D341Med (cell line): ENCODE data around the gene NPM1.

Source experiments
- DNase-seq: peaks from one replicate; pipeline ENCODE4 v3.0.0; 2012; ENCODE audit warnings: low spot score

NPM1 gene

DNA sequence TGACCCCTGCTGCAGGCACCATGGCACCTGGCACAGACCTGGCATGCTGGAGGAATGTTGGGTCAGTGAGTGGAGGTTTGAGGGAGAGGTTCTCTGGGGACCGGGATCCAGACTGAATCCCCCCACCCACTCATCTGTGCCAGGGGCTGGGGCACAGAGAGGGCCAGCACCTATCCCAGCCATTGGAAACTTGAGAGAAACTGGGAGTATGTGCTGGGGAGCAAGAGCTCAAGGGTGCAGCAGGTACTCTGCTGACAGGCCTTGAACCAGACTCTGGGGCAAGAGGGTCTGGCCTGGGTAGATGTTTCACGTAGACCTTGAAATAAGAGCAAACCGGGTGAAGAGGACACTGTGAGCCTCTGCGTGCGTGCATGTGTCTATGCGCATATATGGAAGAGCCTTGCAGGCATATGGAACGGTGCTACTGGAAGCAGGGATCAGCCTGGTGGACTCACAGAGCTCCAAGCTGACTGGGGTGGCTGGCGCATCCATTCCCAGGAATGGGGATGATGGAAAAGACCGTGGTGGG lies 40.6 kb downstream of the NPM1 start:
- no peak for DNase-seq

GRCh38 chr5:171428809-171429542 lies 41.3 kb downstream of the NPM1 start:
- no peak for DNase-seq

DNA sequence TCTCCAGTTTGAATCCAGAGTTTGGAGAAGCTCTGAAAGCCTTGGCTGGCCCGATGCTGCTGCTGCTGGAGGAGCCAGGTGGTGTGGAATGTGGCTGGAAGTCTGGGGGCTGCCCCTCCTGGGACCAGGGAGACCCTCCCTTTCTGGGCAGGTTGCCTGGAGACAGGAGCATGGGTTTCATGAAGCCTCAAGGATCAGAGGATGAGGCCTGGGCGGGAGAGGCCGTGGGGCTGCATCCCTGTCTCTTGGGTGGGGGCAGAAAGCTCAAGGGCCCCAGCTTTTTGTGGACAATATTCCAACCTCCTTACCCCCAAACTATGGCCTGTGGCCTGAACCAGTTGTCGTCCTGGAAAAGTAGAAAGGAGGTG lies 41.9 kb downstream of the NPM1 start:
- DNase-seq = no peak

- no peak for DNase-seq
These were observed 43.7 kb downstream of the NPM1 start for GRCh38 chr5:171431251-171431777.

DNA sequence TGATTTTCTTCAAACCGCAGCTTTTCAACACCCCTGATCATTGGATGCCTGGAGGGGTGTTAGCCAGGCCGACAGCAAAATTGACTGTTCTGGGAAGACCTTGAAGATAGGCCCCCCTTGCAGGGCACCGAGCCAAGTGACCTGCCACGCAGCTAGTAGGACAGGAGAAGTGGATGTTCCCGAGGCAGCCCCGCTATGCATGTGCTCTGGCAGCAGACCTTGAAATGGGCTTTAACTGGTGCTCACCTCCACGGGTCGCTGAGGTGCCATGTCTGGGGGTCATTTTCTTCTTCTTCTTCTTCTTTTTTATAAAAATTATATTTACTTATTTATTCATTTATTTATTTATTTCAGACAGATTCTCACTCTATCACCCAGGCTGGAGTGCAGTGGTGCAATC lies 44.4 kb downstream of the NPM1 start:
- no peak for DNase-seq

DNA sequence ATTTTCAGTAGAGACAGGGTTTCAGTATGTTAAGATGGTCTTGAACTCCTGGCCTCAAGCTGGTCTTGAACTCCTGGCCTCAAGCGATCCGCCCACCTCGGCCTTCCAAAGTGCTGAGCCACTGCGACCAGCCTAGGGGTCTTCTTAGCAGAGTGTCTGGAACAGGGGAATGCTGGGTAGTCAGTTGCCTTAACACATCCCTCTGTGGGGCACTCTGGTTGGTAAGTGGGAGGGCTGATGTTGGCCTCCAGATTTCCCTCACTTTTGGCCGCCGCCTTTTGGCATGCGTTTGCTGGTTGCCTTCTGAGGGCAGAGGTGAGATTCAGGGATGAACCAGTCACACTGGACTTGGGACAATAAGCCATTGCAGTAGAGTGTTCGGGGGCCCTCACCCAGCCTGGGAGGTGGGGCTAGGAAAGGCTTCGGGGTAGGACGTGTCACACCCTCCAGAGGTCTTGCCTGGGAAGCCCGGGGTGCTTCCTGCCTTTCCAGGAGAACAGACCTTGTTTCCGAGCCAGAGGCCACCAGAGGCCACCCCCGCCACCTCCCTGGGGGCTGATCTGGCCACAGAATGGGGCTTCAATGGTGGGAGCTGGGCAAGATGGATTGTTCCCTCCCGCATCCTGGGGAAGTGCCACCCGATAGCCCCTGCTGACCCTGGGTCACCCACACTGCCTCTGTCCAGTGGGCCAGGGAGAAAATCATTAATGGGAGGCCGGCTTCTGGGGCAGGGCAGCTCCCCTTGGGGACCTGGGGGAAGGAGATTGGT lies 45.1 kb downstream of the NPM1 start:
- DNase-seq = no peak

- DNase-seq = no peak
These were observed 45.7 kb downstream of the NPM1 start for GRCh38 chr5:171433352-171433698.

DNA sequence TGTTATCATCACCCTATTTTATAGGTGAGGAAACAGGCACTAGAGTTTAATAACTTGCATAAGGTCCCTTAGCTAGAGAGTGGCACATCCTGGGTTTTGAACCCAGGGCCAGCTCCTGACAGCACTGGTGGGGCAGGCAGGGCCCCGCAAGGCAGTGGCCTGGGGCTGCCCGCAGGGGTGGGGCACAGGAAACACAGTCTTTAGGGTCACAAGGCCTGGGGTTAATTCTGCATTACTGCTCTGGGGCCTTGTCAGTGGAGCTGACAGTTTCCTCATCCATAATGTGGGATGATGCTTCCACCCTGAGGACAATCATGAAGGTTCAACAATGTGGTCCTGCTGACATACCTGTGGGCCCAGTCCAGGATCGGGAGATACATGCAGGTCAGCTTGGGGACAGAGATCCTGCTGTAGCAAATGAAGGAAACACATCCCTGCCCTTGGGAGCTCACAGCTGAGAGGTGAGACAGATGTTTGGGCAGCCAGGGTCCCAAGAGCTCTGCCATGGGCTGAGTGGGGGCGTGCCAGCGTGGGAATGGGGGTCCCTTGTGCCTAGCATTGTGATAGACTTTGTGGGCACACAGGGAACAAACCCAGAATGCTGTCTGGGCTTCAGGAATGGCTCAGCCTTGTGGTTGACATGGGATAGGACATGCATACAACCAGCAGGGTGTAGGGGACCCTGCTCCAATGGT lies 46.5 kb downstream of the NPM1 start:
- DNase-seq = no peak

- no peak for DNase-seq
These were observed 47.2 kb downstream of the NPM1 start for GRCh38 chr5:171434874-171435273.

GRCh38 chr5:171435908-171436307 lies 48.3 kb downstream of the NPM1 start:
- DNase-seq = no peak

DNA sequence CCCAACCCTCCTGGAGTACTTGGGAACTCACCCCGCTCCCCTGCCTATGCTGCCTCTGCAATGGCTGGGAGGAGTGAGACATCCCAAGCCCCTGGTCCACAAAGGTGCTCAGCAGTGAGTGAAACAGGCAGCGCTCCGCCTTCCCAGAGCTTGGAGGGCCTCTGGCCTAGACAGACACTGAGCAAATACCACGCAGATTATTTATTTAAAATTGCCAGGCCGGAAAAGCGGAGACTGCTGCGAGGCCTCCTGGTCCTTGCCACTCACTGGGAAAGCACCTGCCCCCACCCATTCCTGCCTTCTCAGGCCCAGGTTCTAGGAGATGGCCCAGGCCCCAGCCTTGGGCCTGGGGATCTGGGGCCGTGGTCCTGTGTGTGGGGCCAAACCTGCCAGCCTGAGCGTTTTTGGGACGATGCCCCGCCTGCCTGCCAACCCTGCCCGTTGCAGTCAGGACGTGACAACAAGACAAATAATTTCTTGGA lies 49.2 kb downstream of the NPM1 start:
- no peak for DNase-seq

DNA sequence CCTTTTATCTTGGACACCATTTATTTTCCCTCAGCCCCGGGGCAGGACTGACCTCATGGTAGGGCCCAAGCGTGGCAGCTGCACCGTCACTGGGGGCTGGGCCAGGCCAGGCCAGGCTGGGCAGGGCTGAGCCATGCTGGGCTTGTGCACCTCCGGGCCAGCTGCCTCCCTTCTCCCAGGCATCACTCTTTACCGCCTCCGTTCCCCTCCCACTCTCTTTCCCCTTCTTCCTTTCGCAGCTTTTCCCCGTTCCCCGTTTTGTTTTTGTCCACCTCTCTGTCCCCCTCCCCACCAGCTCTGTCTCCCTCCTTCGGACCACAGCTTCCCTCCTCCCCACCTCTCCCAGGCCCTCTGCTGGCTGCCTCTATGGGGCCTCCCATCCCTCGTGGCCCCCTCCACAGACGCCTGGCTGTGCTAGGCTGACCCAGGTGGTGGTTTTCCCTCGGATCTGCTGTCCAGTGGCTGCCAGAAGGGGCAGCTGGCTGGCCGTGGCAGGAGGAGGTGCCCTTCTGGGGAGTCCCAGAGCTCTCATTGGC lies 49.7 kb downstream of the NPM1 start:
- no peak for DNase-seq

DNA sequence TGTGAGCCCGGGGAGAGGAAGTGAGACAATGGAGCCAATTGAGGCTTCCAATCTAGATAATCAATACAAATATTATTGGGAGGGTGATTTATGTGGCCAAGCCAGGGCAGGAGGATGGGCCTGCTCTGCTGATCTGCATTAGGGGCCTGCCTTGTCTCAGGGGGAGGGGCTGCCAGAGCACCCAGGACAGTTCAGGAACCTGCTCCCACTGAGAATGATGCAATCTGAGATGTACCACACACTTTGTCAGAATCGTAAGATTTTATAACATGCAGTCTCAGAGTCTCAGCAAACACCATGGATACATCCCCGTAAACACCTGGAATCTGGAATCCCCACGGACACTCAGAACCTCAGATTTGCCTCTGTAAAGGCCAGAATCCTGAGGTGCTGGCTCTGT lies 51.1 kb downstream of the NPM1 start:
- no peak for DNase-seq

- DNase-seq = no peak
These were observed 53.7 kb downstream of the NPM1 start for GRCh38 chr5:171441246-171441791.

DNA sequence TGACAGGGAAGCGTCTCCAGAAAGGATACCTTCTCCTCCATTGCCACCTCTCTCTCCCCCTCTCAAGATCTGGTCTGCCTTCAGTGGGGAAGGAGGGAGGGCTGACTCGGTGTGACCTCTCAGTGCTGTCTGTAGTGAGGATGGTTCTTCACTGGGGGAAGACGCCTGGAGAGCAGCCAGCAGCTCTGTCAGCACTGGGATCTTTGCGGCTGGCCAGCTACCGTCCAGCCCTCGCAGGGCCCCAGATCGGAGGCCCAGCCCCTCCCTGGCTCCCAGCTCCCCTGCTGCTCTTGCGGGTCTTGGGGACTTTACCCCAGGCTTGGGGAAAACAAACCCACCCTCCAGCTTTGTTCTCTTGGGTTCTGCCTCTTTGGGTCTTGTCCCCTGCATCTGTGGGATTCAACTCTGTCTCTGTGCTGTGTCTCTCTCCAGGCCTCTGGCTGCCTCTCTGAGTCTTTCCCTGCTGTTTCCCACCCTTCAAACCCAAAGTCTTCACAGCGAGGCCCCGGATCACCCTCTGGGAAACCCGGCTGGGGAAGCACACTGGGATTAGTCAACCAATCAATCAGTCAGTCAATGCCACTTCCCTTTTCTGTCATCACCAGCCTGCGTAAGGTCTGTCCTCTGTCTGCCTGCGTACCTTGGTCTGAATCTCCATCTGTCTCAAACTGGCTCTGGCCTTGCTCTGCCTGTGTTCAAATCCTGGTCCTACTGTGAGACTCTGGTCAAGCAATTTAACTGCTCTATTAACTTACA lies 54.8 kb downstream of the NPM1 start:
- no peak for DNase-seq

- DNase-seq = no peak
These were observed 56.9 kb downstream of the NPM1 start for GRCh38 chr5:171444582-171444981.

- DNase-seq = no peak
These were observed 58.2 kb downstream of the NPM1 start for GRCh38 chr5:171445644-171446516.

DNA sequence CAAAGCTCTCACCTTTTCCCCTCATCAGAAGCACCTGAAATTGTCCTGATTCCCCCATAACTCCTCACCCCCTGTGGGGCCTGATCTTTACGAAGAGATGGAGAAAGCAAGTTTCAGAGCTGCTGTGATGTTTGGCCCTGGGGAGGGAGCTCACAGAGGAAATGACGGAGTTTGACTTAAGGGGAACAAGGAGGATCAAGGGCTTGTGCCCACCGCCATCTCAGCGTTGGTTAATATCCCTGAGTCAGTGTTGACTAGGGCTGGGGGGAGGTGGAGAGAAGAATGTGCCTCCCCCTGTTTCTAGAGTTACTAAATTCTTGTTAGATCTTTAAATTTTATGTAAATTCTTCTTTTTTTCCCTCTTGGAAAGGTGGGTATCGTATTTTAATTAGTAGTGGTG lies 59.6 kb downstream of the NPM1 start:
- DNase-seq = no peak

DNA sequence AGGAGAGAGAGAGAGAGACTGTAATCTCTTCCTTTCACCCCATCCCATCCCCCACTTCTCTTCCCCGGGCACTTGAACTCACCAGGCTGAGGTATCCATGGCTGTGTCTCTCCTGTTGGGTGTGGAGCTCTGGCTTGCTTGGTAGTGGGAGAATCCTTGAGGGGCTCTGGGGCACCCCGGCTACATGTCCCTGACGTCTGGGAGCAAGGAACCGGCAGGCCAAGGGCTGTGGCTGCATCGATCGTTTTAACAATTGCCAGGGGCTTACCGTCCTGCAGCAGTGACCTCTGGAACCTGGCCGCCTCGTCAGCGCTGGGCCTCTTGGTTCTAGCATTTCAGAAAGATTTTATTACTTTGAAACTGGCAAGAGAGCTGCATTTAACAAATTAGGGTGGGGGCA lies 61.8 kb downstream of the NPM1 start:
- DNase-seq = no peak
